CD4-positive, CD25-positive, alpha-beta regulatory T cell (primary cell): ENCODE data around the gene SSBP1. TPM values are rescaled to one million over a fixed set of nuclear protein-coding genes. Genes with fewer than 3 reads are reported as not detected.

ENCODE experiments used
- ATAC-seq, 2 donors: fragments of 150-1000 bp; cut with Tn5 transposase; one replicate each; pipeline ENCODE4 v1.10.0; 2021; ENCODE audit warnings: low read depth in 2 of 2, moderate number of reproducible peaks in 2 of 2, moderate library complexity in 1 of 2
- DNase-seq, 3 donors: peaks; one replicate each; pipeline versions ENCODE4 v3.0.0 to v3.0.0-alpha.2; 2012 to 2022; ENCODE audit warnings: mixed read lengths in 1 of 3
- H3K27ac ChIP-seq: one replicate; pipeline ENCODE4 v1.7.0; 2013; ENCODE audit warnings: mild to moderate bottlenecking, low read length; ENCODE audit not compliant: insufficient read depth, poor library complexity, severe bottlenecking
- H3K27me3 ChIP-seq: one replicate; pipeline ENCODE4 v1.7.0; 2013; ENCODE audit warnings: low read length; ENCODE audit not compliant: control insufficient read depth, insufficient read depth
- H3K36me3 ChIP-seq: one replicate; pipeline ENCODE4 v1.7.0; 2013; ENCODE audit warnings: mild to moderate bottlenecking, low read length, moderate library complexity; ENCODE audit not compliant: control insufficient read depth, insufficient read depth
- H3K4me1 ChIP-seq: 2 replicates; pipeline ENCODE4 v1.7.0; 2013; ENCODE audit warnings: mild to moderate bottlenecking, low read length; ENCODE audit not compliant: insufficient read depth, control insufficient read depth, poor library complexity, severe bottlenecking
- H3K4me3 ChIP-seq: one replicate; pipeline ENCODE4 v1.7.0; 2013; ENCODE audit warnings: low read depth, mild to moderate bottlenecking, low read length, moderate library complexity
- H3K9me3 ChIP-seq, 2 experiments: 1 replicate in 1 of 2; 2 replicates in 1 of 2; pipeline ENCODE4 v1.7.0; 2013; ENCODE audit warnings: low read length in 2 of 2, mild to moderate bottlenecking in 1 of 2, moderate library complexity in 1 of 2; ENCODE audit not compliant: control insufficient read depth in 2 of 2
- H3K27ac Mint-ChIP-seq, 3 donors: one replicate each; pipeline ENCODE4 v1.8.0; 2020 to 2022; ENCODE audit warnings: mild to moderate bottlenecking in 3 of 3, mixed read lengths in 3 of 3, moderate library complexity in 2 of 3
- H3K27me3 Mint-ChIP-seq: one replicate; pipeline ENCODE4 v1.8.0; 2022; ENCODE audit warnings: mild to moderate bottlenecking, mixed read lengths
- H3K36me3 Mint-ChIP-seq: one replicate; pipeline ENCODE4 v1.8.0; 2020; ENCODE audit warnings: mixed read lengths
- H3K4me1 Mint-ChIP-seq, 4 donors: one replicate each; pipeline ENCODE4 v1.8.0; 2020 to 2022; ENCODE audit warnings: mixed read lengths in 4 of 4, mild to moderate bottlenecking in 1 of 4
- H3K4me3 Mint-ChIP-seq, 4 donors: one replicate each; pipeline ENCODE4 v1.8.0; 2020 to 2022; ENCODE audit warnings: mild to moderate bottlenecking in 4 of 4, mixed read lengths in 4 of 4, moderate library complexity in 3 of 4
- H3K9me3 Mint-ChIP-seq, 7 donors: one replicate each; pipeline ENCODE4 v1.8.0; 2020 to 2022; ENCODE audit warnings: mixed read lengths in 7 of 7, mild to moderate bottlenecking in 3 of 7, moderate library complexity in 2 of 7
- polyA plus RNA-seq, 4 donors: library from polyadenylated mRNA; unstranded; fragments of 300-500 nt; fragmentation: Illumina TruSeq; gene quantifications; one replicate each; pipeline ENCODE4 v1.2.3, GENCODE V29; 2021
- total RNA-seq: library from RNA; stranded (reverse); gene quantifications from one replicate; pipeline ENCODE4 v1.2.3, GENCODE V29; 2022

SSBP1 gene
- total and polyA plus RNA-seq, 5 donors from 2014 or later, result 77.4 to 331 (median 297) TPM

DNA sequence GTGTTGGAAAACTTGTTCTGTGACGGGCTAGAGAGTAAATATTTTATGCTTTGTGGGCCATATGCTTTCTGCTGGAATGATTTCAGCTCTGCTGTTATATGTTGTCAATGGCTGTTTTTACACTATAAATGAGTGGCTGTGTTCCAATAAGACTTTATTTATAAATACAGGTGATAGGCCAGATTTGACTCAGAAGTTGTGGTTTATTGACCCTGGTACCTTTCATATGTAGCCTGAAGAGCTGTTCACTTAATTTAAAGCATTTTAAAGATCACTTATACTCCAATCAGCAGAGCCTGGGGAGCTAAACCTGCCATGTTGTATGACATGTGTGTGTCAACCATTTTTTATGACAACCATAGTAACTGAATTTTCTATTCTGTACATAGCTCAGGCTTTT, 9.1 kb upstream of the SSBP1 start:
- no peaks in the 10 kb centered on the region for H3K4me1 ChIP-seq
- H3K9me3 ChIP-seq, result no peaks in the 10 kb centered on the region
- ATAC-seq (no peak), DNase-seq (no peak)
- no peaks in the 10 kb centered on the region for H3K27me3 Mint-ChIP-seq
- no peaks in the 10 kb centered on the region for H3K36me3 ChIP-seq
- no peak overlapping the region for H3K4me3 ChIP-seq
- H3K27ac Mint-ChIP-seq, result no peak overlapping the region
- no peaks in the 10 kb centered on the region for H3K9me3 Mint-ChIP-seq
- no peak overlapping the region for H3K4me3 Mint-ChIP-seq
- no peak overlapping the region for H3K27ac ChIP-seq
- peaks cover 15% of the 10 kb centered on the region for H3K36me3 Mint-ChIP-seq
- H3K27me3 ChIP-seq, result no peaks in the 10 kb centered on the region
- no peaks in the 10 kb centered on the region for H3K4me1 Mint-ChIP-seq

GRCh38 chr7:141731476-141732149, 6.5 kb upstream of the SSBP1 start:
- H3K36me3 Mint-ChIP-seq, result peaks cover 9% of the 10 kb centered on the region
- peaks cover 0 to under 1% (median 0%) of the 10 kb centered on the region in 4 donors for H3K4me1 Mint-ChIP-seq
- ATAC-seq (no peak), DNase-seq (no peak)
- peak overlapping the region in 1 of 3 donors; percentile 82 for H3K27ac Mint-ChIP-seq
- H3K36me3 ChIP-seq, result no peaks in the 10 kb centered on the region
- H3K27me3 Mint-ChIP-seq, result no peaks in the 10 kb centered on the region
- H3K9me3 ChIP-seq, result no peaks in the 10 kb centered on the region
- no peak overlapping the region for H3K4me3 Mint-ChIP-seq
- H3K27ac ChIP-seq, result no peak overlapping the region
- no peaks in the 10 kb centered on the region for H3K27me3 ChIP-seq
- no peaks in the 10 kb centered on the region for H3K9me3 Mint-ChIP-seq
- no peak overlapping the region for H3K4me3 ChIP-seq
- H3K4me1 ChIP-seq, result peaks cover 1% of the 10 kb centered on the region

DNA sequence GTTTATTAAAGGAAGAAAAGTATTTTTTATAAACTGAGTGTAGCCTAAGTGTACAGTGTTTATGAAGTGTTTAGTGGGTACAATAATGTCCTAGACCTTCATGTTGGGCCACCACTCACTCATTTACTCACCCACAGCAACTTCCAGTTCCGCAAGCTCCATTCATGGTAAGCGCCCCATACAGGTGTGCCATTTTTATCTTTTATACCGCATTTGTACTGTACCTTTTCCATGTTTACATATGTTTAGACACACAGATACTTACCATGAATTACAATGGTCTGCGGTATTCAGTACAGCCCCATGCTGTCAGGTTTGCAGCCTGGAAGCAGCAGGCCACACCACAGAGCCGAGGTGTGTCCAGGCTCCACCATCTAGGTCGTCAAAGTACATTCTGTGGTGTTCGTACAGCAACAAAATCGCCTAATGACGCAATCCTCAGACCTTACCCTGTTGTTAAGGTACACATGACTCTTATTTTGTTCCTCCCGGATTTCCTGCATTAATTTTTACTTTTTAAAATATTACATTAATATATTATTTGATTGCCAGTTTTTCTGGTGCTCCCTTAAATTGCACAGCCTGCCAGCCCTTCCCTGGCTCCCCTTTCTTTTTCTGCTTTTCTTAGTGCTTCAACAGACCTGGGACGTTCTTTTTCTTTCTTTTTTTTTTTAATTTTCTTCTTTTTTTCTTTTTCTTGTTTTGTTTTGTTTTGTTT, 881 bp upstream of the SSBP1 start:
- H3K4me3 ChIP-seq, result peak overlapping the region; percentile 97
- peak; percentile 4 to 31 (median 23) for DNase-seq
- peak overlapping the region; percentile 94 to 99 (median 97) for H3K4me3 Mint-ChIP-seq

GRCh38 chr7:141738592-141739013, 445 bp downstream of the SSBP1 start:
- Histone ChIP-seq H3K27ac (peak overlapping the region; percentile 88), H3K27me3 (no peaks in the 10 kb centered on the region), H3K9me3 (no peaks in the 10 kb centered on the region), H3K4me3 (peak overlapping the region; percentile 97), H3K36me3 (peaks cover 37% of the 10 kb centered on the region), H3K4me1 (peaks cover 32% of the 10 kb centered on the region)
- DNase-seq, result no peak
- no peak for ATAC-seq
- H3K27ac Mint-ChIP-seq, result peak overlapping the region; percentile 97 to 99 (median 98)
- peak overlapping the region; percentile 94 to 99 (median 97) for H3K4me3 Mint-ChIP-seq
- H3K9me3 Mint-ChIP-seq, result no peaks in the 10 kb centered on the region
- no peaks in the 10 kb centered on the region for H3K27me3 Mint-ChIP-seq
- H3K4me1 Mint-ChIP-seq, result peaks cover 20 to 56% (median 31%) of the 10 kb centered on the region in 4 donors
- peaks cover 26% of the 10 kb centered on the region for H3K36me3 Mint-ChIP-seq

More for the DNA sequence above, 881 bp upstream of the SSBP1 start:
- Mint-ChIP-seq H3K27me3 (no peaks in the 10 kb centered on the region), H3K36me3 (peaks cover 16% of the 10 kb centered on the region), H3K27ac (peak overlapping the region; percentile 97 to 99 (median 98)), H3K4me1 (peaks cover 15 to 49% (median 28%) of the 10 kb centered on the region in 4 donors), H3K9me3 (no peaks in the 10 kb centered on the region)
- Histone ChIP-seq H3K27ac (peak overlapping the region; percentile 88), H3K9me3 (no peaks in the 10 kb centered on the region), H3K4me1 (peaks cover 32% of the 10 kb centered on the region), H3K36me3 (peaks cover 25% of the 10 kb centered on the region), H3K27me3 (no peaks in the 10 kb centered on the region)
- no peak for ATAC-seq

DNA sequence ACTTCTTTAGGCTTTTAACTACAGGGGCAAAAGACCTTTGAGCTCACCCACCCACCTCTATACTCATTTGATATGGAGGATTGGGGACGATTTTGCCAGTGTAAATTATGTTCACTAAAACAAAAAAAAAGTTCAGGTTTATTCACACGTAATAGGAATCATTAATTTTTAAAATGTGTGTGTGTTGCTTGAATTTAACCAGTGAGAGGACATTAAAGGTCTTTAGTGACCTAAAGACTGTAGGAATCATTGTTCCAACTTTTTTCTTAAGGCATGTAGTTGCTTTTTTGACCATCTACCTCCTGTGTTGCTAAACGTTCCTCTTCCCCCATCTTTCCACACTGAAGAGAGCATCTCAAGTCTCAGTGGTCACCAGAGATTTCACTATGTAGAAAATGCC, 1.1 kb downstream of the SSBP1 start:
- ATAC-seq (no peak), DNase-seq (no peak)
- no peaks in the 10 kb centered on the region for H3K9me3 ChIP-seq
- Mint-ChIP-seq H3K36me3 (peaks cover 28% of the 10 kb centered on the region), H3K4me3 (peak overlapping the region; percentile 94 to 99 (median 97)), H3K9me3 (no peaks in the 10 kb centered on the region), H3K27ac (peak overlapping the region; percentile 58 to 97 (median 78)), H3K27me3 (no peaks in the 10 kb centered on the region), H3K4me1 (peaks cover 26 to 63% (median 36%) of the 10 kb centered on the region in 4 donors)
- peaks cover 43% of the 10 kb centered on the region for H3K36me3 ChIP-seq
- H3K4me1 ChIP-seq, result peaks cover 32% of the 10 kb centered on the region
- H3K27ac ChIP-seq, result peak overlapping the region; percentile 88
- H3K4me3 ChIP-seq, result peak overlapping the region; percentile 97
- H3K27me3 ChIP-seq, result no peaks in the 10 kb centered on the region

DNA sequence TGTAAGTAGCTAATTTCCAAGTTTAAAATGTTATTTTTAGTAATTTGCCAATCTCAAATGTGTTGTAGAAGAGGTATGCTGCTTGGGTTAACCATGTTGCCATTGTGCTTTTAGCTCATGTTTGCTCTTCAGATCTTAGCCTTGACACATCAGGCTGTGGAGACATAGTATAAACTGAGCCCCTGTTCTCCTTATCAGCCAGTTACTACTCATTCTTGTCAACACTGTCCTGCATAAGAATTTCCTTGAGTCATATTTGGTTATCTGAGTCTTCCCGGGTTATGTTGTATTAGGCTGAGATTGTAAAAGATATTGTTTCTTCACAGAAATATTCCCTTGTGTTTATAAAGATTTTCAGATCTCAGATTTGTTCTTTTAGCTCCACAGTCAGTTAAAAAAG, 4.1 kb downstream of the SSBP1 start:
- no peaks in the 10 kb centered on the region for H3K27me3 ChIP-seq
- peak overlapping the region in 1 of 3 donors; percentile 15 for H3K27ac Mint-ChIP-seq
- peaks cover 32% of the 10 kb centered on the region for H3K36me3 Mint-ChIP-seq
- ATAC-seq, result no peak
- no peaks in the 10 kb centered on the region for H3K27me3 Mint-ChIP-seq
- peaks cover 26 to 61% (median 38%) of the 10 kb centered on the region in 4 donors for H3K4me1 Mint-ChIP-seq
- H3K27ac ChIP-seq, result no peak overlapping the region
- H3K9me3 Mint-ChIP-seq, result no peaks in the 10 kb centered on the region
- DNase-seq, result no peak
- H3K4me3 Mint-ChIP-seq, result no peak overlapping the region
- H3K9me3 ChIP-seq, result no peaks in the 10 kb centered on the region
- H3K4me1 ChIP-seq, result peaks cover 26% of the 10 kb centered on the region
- no peak overlapping the region for H3K4me3 ChIP-seq
- H3K36me3 ChIP-seq, result peaks cover 72% of the 10 kb centered on the region

DNA sequence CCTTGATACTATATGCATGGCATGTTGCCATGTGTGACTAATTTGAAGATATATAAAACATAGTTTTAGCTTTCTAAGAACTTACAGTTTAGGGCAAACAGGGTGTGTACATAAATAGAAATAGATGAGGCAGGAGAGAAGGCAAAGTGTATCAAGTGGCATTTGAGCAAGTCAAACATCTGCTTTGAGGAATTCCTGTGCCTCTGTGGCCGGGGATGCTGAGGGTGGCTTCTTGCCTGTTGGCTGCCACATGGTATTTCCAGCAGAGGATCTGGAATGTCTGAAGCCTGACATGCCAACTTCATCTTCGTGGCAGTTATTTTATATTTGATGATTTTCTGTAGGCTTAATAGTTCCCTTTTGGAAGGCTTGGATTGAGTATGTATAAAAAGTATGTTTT, 6.0 kb downstream of the SSBP1 start:
- Histone ChIP-seq H3K9me3 (no peaks in the 10 kb centered on the region), H3K4me1 (peaks cover 16% of the 10 kb centered on the region), H3K4me3 (no peak overlapping the region), H3K27me3 (no peaks in the 10 kb centered on the region), H3K36me3 (peaks cover 90% of the 10 kb centered on the region), H3K27ac (no peak overlapping the region)
- ATAC-seq (no peak), DNase-seq (no peak)
- no peaks in the 10 kb centered on the region for H3K27me3 Mint-ChIP-seq
- H3K27ac Mint-ChIP-seq, result no peak overlapping the region
- peak overlapping the region in 1 of 4 donors; percentile 64 for H3K4me3 Mint-ChIP-seq
- no peaks in the 10 kb centered on the region for H3K9me3 Mint-ChIP-seq
- peaks cover 29% of the 10 kb centered on the region for H3K36me3 Mint-ChIP-seq
- H3K4me1 Mint-ChIP-seq, result peaks cover 14 to 43% (median 29%) of the 10 kb centered on the region in 4 donors
